ENCODE data around the gene B4GALT6.

B4GALT6 gene

GRCh38 chr18:31617031-31617717 lies 67.2 kb downstream of the B4GALT6 start:
- Histone ChIP-seq H3K4me2 (ENCODE audit: low read length) (no peak overlapping the region), H3K27me3 (ENCODE audit: insufficient read depth, low read length) (no peaks in the 10 kb centered on the region), H3K14ac (ENCODE audit: low read length) (no peak overlapping the region), H3K9me3 (ENCODE audit: insufficient read depth, low read depth, low read length) (no peaks in the 10 kb centered on the region), H2BK12ac (ENCODE audit: low read length) (no peak overlapping the region), H2AFZ (ENCODE audit: insufficient read depth, low read length, poor library complexity) (no peak overlapping the region), H3K18ac (ENCODE audit: low read length) (no peak overlapping the region), H3K79me2 (ENCODE audit: control insufficient read depth, insufficient read depth, low read length, poor library complexity) (no peaks in the 10 kb centered on the region), H3K9ac (ENCODE audit: low read length) (no peak overlapping the region), H3K4me3 (ENCODE audit: low read depth, low read length) (no peak overlapping the region), H3K4ac (ENCODE audit: low read depth, low read length) (no peak overlapping the region), H3K36me3 (ENCODE audit: control insufficient read depth in 1 of 2, insufficient read depth in 2 of 2, low read length in 2 of 2) (no peaks in the 10 kb centered on the region), H3K79me1 (ENCODE audit: low read length) (no peaks in the 10 kb centered on the region), H4K91ac (ENCODE audit: low read depth, low read length) (no peak overlapping the region), H3K27ac (ENCODE audit: low read depth, low read length) (no peak overlapping the region), H3K4me1 (ENCODE audit: control insufficient read depth in 1 of 2, insufficient read depth in 2 of 2, low read length in 2 of 2) (peaks cover 0 to 3% of the 10 kb centered on the region in 2 experiments), H2BK5ac (ENCODE audit: low read depth, low read length, poor library complexity) (no peak overlapping the region), H3K23ac (ENCODE audit: low read length) (no peak overlapping the region), H4K8ac (ENCODE audit: low read depth, low read length) (no peak overlapping the region), H2AK5ac (ENCODE audit: low read length) (no peak overlapping the region), H2BK120ac (ENCODE audit: insufficient read depth, low read length, poor library complexity) (no peak overlapping the region), H4K12ac (ENCODE audit: low read depth, low read length) (no peak overlapping the region)
- DNase-seq, result no peak
- WGBS (ENCODE audit: extremely low coverage, insufficient coverage, insufficient read length), result no CpG with 5 or more reads among the region's 5 CpGs

- no peak overlapping the region for H3K4me3 ChIP-seq (ENCODE audit: low read depth, low read length)
- H4K12ac ChIP-seq (ENCODE audit: low read depth, low read length), result no peak overlapping the region
- no peaks in the 10 kb centered on the region for H3K79me2 ChIP-seq (ENCODE audit: control insufficient read depth, insufficient read depth, low read length, poor library complexity)
- H3K4me2 ChIP-seq (ENCODE audit: low read length), result no peak overlapping the region
- H3K27me3 ChIP-seq (ENCODE audit: insufficient read depth, low read length), result no peaks in the 10 kb centered on the region
- no peak overlapping the region for H3K14ac ChIP-seq (ENCODE audit: low read length)
- H2BK120ac ChIP-seq (ENCODE audit: insufficient read depth, low read length, poor library complexity), result no peak overlapping the region
- no CpG with 5 or more reads among the region's 4 CpGs for WGBS (ENCODE audit: extremely low coverage, insufficient coverage, insufficient read length)
- no peak overlapping the region for H4K8ac ChIP-seq (ENCODE audit: low read depth, low read length)
- no peak overlapping the region for H2AK5ac ChIP-seq (ENCODE audit: low read length)
- peak overlapping the region; percentile 52 for H3K9ac ChIP-seq (ENCODE audit: low read length)
- no peak overlapping the region for H4K91ac ChIP-seq (ENCODE audit: low read depth, low read length)
- no peak overlapping the region for H3K27ac ChIP-seq (ENCODE audit: low read depth, low read length)
- no peaks in the 10 kb centered on the region for H3K36me3 ChIP-seq (ENCODE audit: control insufficient read depth in 1 of 2, insufficient read depth in 2 of 2, low read length in 2 of 2)
- no peak for DNase-seq
- no peaks in the 10 kb centered on the region for H3K9me3 ChIP-seq (ENCODE audit: insufficient read depth, low read depth, low read length)
- no peak overlapping the region for H2BK12ac ChIP-seq (ENCODE audit: low read length)
- no peak overlapping the region for H3K4ac ChIP-seq (ENCODE audit: low read depth, low read length)
- no peaks in the 10 kb centered on the region for H3K79me1 ChIP-seq (ENCODE audit: low read length)
- H3K23ac ChIP-seq (ENCODE audit: low read length), result no peak overlapping the region
- no peak overlapping the region for H3K18ac ChIP-seq (ENCODE audit: low read length)
- peaks cover 0 to 3% of the 10 kb centered on the region in 2 experiments for H3K4me1 ChIP-seq (ENCODE audit: control insufficient read depth in 1 of 2, insufficient read depth in 2 of 2, low read length in 2 of 2)
- H2AFZ ChIP-seq (ENCODE audit: insufficient read depth, low read length, poor library complexity), result no peak overlapping the region
- H2BK5ac ChIP-seq (ENCODE audit: low read depth, low read length, poor library complexity), result no peak overlapping the region
These were observed 67.8 kb downstream of the B4GALT6 start for GRCh38 chr18:31616586-31616985.

- H3K27me3 ChIP-seq (ENCODE audit: insufficient read depth, low read length), result no peaks in the 10 kb centered on the region
- no peak overlapping the region for H2BK12ac ChIP-seq (ENCODE audit: low read length)
- no peak overlapping the region for H4K8ac ChIP-seq (ENCODE audit: low read depth, low read length)
- no peak overlapping the region for H3K4ac ChIP-seq (ENCODE audit: low read depth, low read length)
- no peak overlapping the region for H3K23ac ChIP-seq (ENCODE audit: low read length)
- H3K4me3 ChIP-seq (ENCODE audit: low read depth, low read length), result no peak overlapping the region
- no peak overlapping the region for H3K18ac ChIP-seq (ENCODE audit: low read length)
- no peaks in the 10 kb centered on the region for H3K79me2 ChIP-seq (ENCODE audit: control insufficient read depth, insufficient read depth, low read length, poor library complexity)
- H3K4me2 ChIP-seq (ENCODE audit: low read length), result no peak overlapping the region
- no peak overlapping the region for H2BK120ac ChIP-seq (ENCODE audit: insufficient read depth, low read length, poor library complexity)
- H3K9ac ChIP-seq (ENCODE audit: low read length), result no peak overlapping the region
- no peak overlapping the region for H4K12ac ChIP-seq (ENCODE audit: low read depth, low read length)
- no peak overlapping the region for H3K27ac ChIP-seq (ENCODE audit: low read depth, low read length)
- no peak overlapping the region for H4K91ac ChIP-seq (ENCODE audit: low read depth, low read length)
- H2AK5ac ChIP-seq (ENCODE audit: low read length), result no peak overlapping the region
- 92% methylated on average over 1 of the region's 2 CpGs for whole genome bisulfite sequencing (ENCODE audit: extremely low coverage, insufficient coverage, insufficient read length)
- H2AFZ ChIP-seq (ENCODE audit: insufficient read depth, low read length, poor library complexity), result no peak overlapping the region
- peak in 1 of 2 donors; percentile 50 for DNase-seq
- no peaks in the 10 kb centered on the region for H3K9me3 ChIP-seq (ENCODE audit: insufficient read depth, low read depth, low read length)
- H3K4me1 ChIP-seq (ENCODE audit: control insufficient read depth in 1 of 2, insufficient read depth in 2 of 2, low read length in 2 of 2), result peaks cover 0 to 2% of the 10 kb centered on the region in 2 experiments
- H3K79me1 ChIP-seq (ENCODE audit: low read length), result no peaks in the 10 kb centered on the region
- no peak overlapping the region for H3K14ac ChIP-seq (ENCODE audit: low read length)
- H2BK5ac ChIP-seq (ENCODE audit: low read depth, low read length, poor library complexity), result no peak overlapping the region
- H3K36me3 ChIP-seq (ENCODE audit: control insufficient read depth in 1 of 2, insufficient read depth in 2 of 2, low read length in 2 of 2), result no peaks in the 10 kb centered on the region
These were observed 70.3 kb downstream of the B4GALT6 start for GRCh38 chr18:31614044-31614443.

GRCh38 chr18:31612124-31612523 lies 72.3 kb downstream of the B4GALT6 start:
- no peak overlapping the region for H2BK5ac ChIP-seq (ENCODE audit: low read depth, low read length, poor library complexity)
- H3K79me1 ChIP-seq (ENCODE audit: low read length), result no peaks in the 10 kb centered on the region
- H4K12ac ChIP-seq (ENCODE audit: low read depth, low read length), result no peak overlapping the region
- H2AFZ ChIP-seq (ENCODE audit: insufficient read depth, low read length, poor library complexity), result no peak overlapping the region
- H3K4me1 ChIP-seq (ENCODE audit: control insufficient read depth in 1 of 2, insufficient read depth in 2 of 2, low read length in 2 of 2), result no peaks in the 10 kb centered on the region
- no peaks in the 10 kb centered on the region for H3K36me3 ChIP-seq (ENCODE audit: control insufficient read depth in 1 of 2, insufficient read depth in 2 of 2, low read length in 2 of 2)
- no peak overlapping the region for H2AK5ac ChIP-seq (ENCODE audit: low read length)
- H4K8ac ChIP-seq (ENCODE audit: low read depth, low read length), result no peak overlapping the region
- no peak overlapping the region for H3K27ac ChIP-seq (ENCODE audit: low read depth, low read length)
- DNase-seq, result no peak
- no peak overlapping the region for H3K4me2 ChIP-seq (ENCODE audit: low read length)
- no peak overlapping the region for H2BK12ac ChIP-seq (ENCODE audit: low read length)
- no peak overlapping the region for H3K4ac ChIP-seq (ENCODE audit: low read depth, low read length)
- WGBS (ENCODE audit: extremely low coverage, insufficient coverage, insufficient read length), result no CpG with 5 or more reads among the region's 6 CpGs
- no peak overlapping the region for H3K9ac ChIP-seq (ENCODE audit: low read length)
- H3K23ac ChIP-seq (ENCODE audit: low read length), result no peak overlapping the region
- H3K18ac ChIP-seq (ENCODE audit: low read length), result no peak overlapping the region
- H3K9me3 ChIP-seq (ENCODE audit: insufficient read depth, low read depth, low read length), result no peaks in the 10 kb centered on the region
- H3K4me3 ChIP-seq (ENCODE audit: low read depth, low read length), result no peak overlapping the region
- no peaks in the 10 kb centered on the region for H3K79me2 ChIP-seq (ENCODE audit: control insufficient read depth, insufficient read depth, low read length, poor library complexity)
- no peak overlapping the region for H4K91ac ChIP-seq (ENCODE audit: low read depth, low read length)
- no peak overlapping the region for H2BK120ac ChIP-seq (ENCODE audit: insufficient read depth, low read length, poor library complexity)
- no peak overlapping the region for H3K14ac ChIP-seq (ENCODE audit: low read length)
- H3K27me3 ChIP-seq (ENCODE audit: insufficient read depth, low read length), result no peaks in the 10 kb centered on the region

Measured in trophoblast cell (in vitro differentiated cells and primary cell).